HEK293 (cell line): ENCODE measurements around the gene ADM5.

Experiments used
- BCL11A ChIP-seq: fragments of 450-650 bp; formaldehyde crosslinking; IDR thresholded peaks from 2 replicates; pipeline ENCODE4 v1.5.1; 2016; ENCODE audit warnings: low read depth, missing biosample characterization, missing genetic modification characterization
- GLI2 ChIP-seq: fragments of 450-650 bp; formaldehyde crosslinking; IDR thresholded peaks from 2 replicates; pipeline ENCODE4; 2017; ENCODE audit warnings: missing biosample characterization, missing genetic modification characterization, low read depth, borderline replicate concordance
- GLIS1 ChIP-seq: fragments of 450-650 bp; formaldehyde crosslinking; IDR thresholded peaks from 2 replicates; pipeline ENCODE4 v1.5.1; 2016; ENCODE audit warnings: missing biosample characterization, missing genetic modification characterization
- HOXA7 ChIP-seq: sonication (generic); formaldehyde crosslinking; IDR thresholded peaks from 2 replicates; pipeline ENCODE4 v1.8.1; 2022; ENCODE audit warnings: missing genetic modification reagents, borderline replicate concordance
- HOXD13 ChIP-seq: sonication (generic); formaldehyde crosslinking; IDR thresholded peaks from 2 replicates; pipeline ENCODE4 v1.8.0; 2022; ENCODE audit warnings: missing genetic modification reagents, borderline replicate concordance
- IKZF3 ChIP-seq: fragments of 450-650 bp; IDR thresholded peaks from 2 replicates; pipeline ENCODE4 v1.5.0; 2018; ENCODE audit warnings: missing biosample characterization, mild to moderate bottlenecking, missing genetic modification characterization, moderate library complexity
- KLF8 ChIP-seq: fragments of 450-650 bp; formaldehyde crosslinking; IDR thresholded peaks from 2 replicates; pipeline ENCODE4 v1.5.1; 2016; ENCODE audit warnings: missing biosample characterization, missing genetic modification characterization
- MEIS1 ChIP-seq: sonication (generic); formaldehyde crosslinking; IDR thresholded peaks from 2 replicates; pipeline ENCODE4 v1.8.1; 2022; ENCODE audit warnings: missing genetic modification reagents, mild to moderate bottlenecking, borderline replicate concordance
- OVOL3 ChIP-seq: fragments of 450-650 bp; formaldehyde crosslinking; IDR thresholded peaks from 2 replicates; pipeline ENCODE4 v1.5.1; 2016; ENCODE audit warnings: missing biosample characterization, missing genetic modification characterization
- PRDM10 ChIP-seq: fragments of 450-650 bp; formaldehyde crosslinking; IDR thresholded peaks from 2 replicates; pipeline ENCODE4 v1.5.1; 2016; ENCODE audit warnings: missing biosample characterization, missing genetic modification characterization
- SCRT1 ChIP-seq: fragments of 450-650 bp; formaldehyde crosslinking; IDR thresholded peaks from 2 replicates; pipeline ENCODE4 v1.5.1; 2016; ENCODE audit warnings: missing biosample characterization, missing genetic modification characterization, borderline replicate concordance
- SP2 ChIP-seq: fragments of 450-650 bp; formaldehyde crosslinking; IDR thresholded peaks from 2 replicates; pipeline ENCODE4 v1.5.1; 2016; ENCODE audit warnings: missing biosample characterization, missing genetic modification characterization
- YY1 ChIP-seq: fragments of 450-650 bp; formaldehyde crosslinking; IDR thresholded peaks from 2 replicates; pipeline ENCODE4 v1.5.1; 2018; ENCODE audit warnings: missing biosample characterization, missing genetic modification characterization
- YY2 ChIP-seq: fragments of 450-650 bp; formaldehyde crosslinking; IDR thresholded peaks from 2 replicates; pipeline ENCODE4 v1.5.1; 2016; ENCODE audit warnings: missing biosample characterization, missing genetic modification characterization
- ZBTB6 ChIP-seq: fragments of 450-650 bp; formaldehyde crosslinking; IDR thresholded peaks from 2 replicates; pipeline ENCODE4 v1.5.1; 2017; ENCODE audit warnings: missing biosample characterization, missing genetic modification characterization
- ZNF140 ChIP-seq: fragments of 450-650 bp; formaldehyde crosslinking; IDR thresholded peaks from 2 replicates; pipeline ENCODE4 v1.5.1; 2016; ENCODE audit warnings: missing biosample characterization, missing genetic modification characterization
- ZNF175 ChIP-seq: fragments of 450-650 bp; formaldehyde crosslinking; IDR thresholded peaks from 2 replicates; pipeline ENCODE4 v1.5.1; 2016; ENCODE audit warnings: missing biosample characterization, missing genetic modification characterization
- ZNF2 ChIP-seq: fragments of 450-650 bp; formaldehyde crosslinking; IDR thresholded peaks from 2 replicates; pipeline ENCODE4 v1.5.1; 2016; ENCODE audit warnings: missing biosample characterization, missing genetic modification characterization
- ZNF202 ChIP-seq: fragments of 450-650 bp; formaldehyde crosslinking; IDR thresholded peaks from 2 replicates; pipeline ENCODE4 v1.5.1; 2016; ENCODE audit warnings: missing biosample characterization, missing genetic modification characterization, borderline replicate concordance
- ZNF211 ChIP-seq: fragments of 450-650 bp; formaldehyde crosslinking; IDR thresholded peaks from 2 replicates; pipeline ENCODE4 v1.5.1; 2016; ENCODE audit warnings: low read depth, missing biosample characterization, missing genetic modification characterization
- ZNF248 ChIP-seq: fragments of 450-650 bp; formaldehyde crosslinking; IDR thresholded peaks from 2 replicates; pipeline ENCODE4 v1.5.1; 2017; ENCODE audit warnings: missing biosample characterization, missing genetic modification characterization
- ZNF266 ChIP-seq: fragments of 450-650 bp; formaldehyde crosslinking; IDR thresholded peaks from 2 replicates; pipeline ENCODE4 v1.5.1; 2016; ENCODE audit warnings: missing biosample characterization, missing genetic modification characterization, low read depth
- ZNF311 ChIP-seq: fragments of 450-650 bp; formaldehyde crosslinking; IDR thresholded peaks from 2 replicates; pipeline ENCODE4 v1.5.1; 2017; ENCODE audit warnings: missing biosample characterization, missing genetic modification characterization, borderline replicate concordance
- ZNF366 ChIP-seq: fragments of 450-650 bp; formaldehyde crosslinking; conservative IDR thresholded peaks from 2 replicates; pipeline ENCODE4 v1.5.1; 2016; ENCODE audit warnings: missing biosample characterization, missing genetic modification characterization
- ZNF391 ChIP-seq: fragments of 450-650 bp; formaldehyde crosslinking; IDR thresholded peaks from 2 replicates; pipeline ENCODE4 v1.5.1; 2016; ENCODE audit warnings: low read depth, missing biosample characterization, missing genetic modification characterization, borderline replicate concordance
- ZNF513 ChIP-seq: fragments of 450-650 bp; IDR thresholded peaks from 2 replicates; pipeline ENCODE4 v1.5.1; 2018; ENCODE audit warnings: missing biosample characterization, missing genetic modification characterization
- ZNF600 ChIP-seq: fragments of 450-650 bp; formaldehyde crosslinking; IDR thresholded peaks from 2 replicates; pipeline ENCODE4 v1.5.1; 2016; ENCODE audit warnings: missing biosample characterization, missing genetic modification characterization
- ZNF626 ChIP-seq: fragments of 450-650 bp; sonication (Bioruptor Pico); formaldehyde crosslinking; IDR thresholded peaks from 2 replicates; pipeline ENCODE4 v1.5.1; 2018; ENCODE audit warnings: missing biosample characterization, missing genetic modification characterization, inconsistent platforms
- ZNF660 ChIP-seq: fragments of 450-650 bp; IDR thresholded peaks from 2 replicates; pipeline ENCODE4 v1.5.1; 2018; ENCODE audit warnings: missing biosample characterization, mild to moderate bottlenecking, missing genetic modification characterization
- ZNF670 ChIP-seq: fragments of 450-650 bp; formaldehyde crosslinking; IDR thresholded peaks from 2 replicates; pipeline ENCODE4 v1.5.1; 2016; ENCODE audit warnings: missing biosample characterization, missing genetic modification characterization, low read depth
- ZNF776 ChIP-seq: fragments of 450-650 bp; formaldehyde crosslinking; IDR thresholded peaks from 2 replicates; pipeline ENCODE4 v1.5.0; 2017; ENCODE audit warnings: missing biosample characterization, missing genetic modification characterization, borderline replicate concordance
- ZNF837 ChIP-seq: fragments of 450-650 bp; formaldehyde crosslinking; IDR thresholded peaks from 2 replicates; pipeline ENCODE4 v1.5.1; 2016; ENCODE audit warnings: missing biosample characterization, missing genetic modification characterization
- ZSCAN5A ChIP-seq: fragments of 450-650 bp; formaldehyde crosslinking; IDR thresholded peaks from 2 replicates; pipeline ENCODE4 v1.5.1; 2016; ENCODE audit warnings: missing biosample characterization, missing genetic modification characterization

ADM5 gene

GRCh38 chr19:49677901-49678674, 11.3 kb upstream of the ADM5 start (continued):
- TF ChIP-seq ZNF670 (no peak), SP2 (tag by site-specific recombination) (peak; percentile 19; the same call in 1 of the 2 replicates), ZSCAN5A (tag by site-specific recombination) (no peak), ZNF266 (tag by site-specific recombination) (no peak), KLF8 (tag by site-specific recombination) (no peak), ZNF513 (no peak), SCRT1 (tag by site-specific recombination) (no peak), GLIS1 (no peak; the same call in 1 of the 2 replicates), ZNF311 (tag by site-specific recombination) (no peak), ZNF776 (tag by site-specific recombination) (no peak), YY1 (no peak), ZNF600 (tag by site-specific recombination) (no peak), ZNF2 (tag by site-specific recombination) (no peak), MEIS1 (CRISPR knock-in tag) (no peak), ZNF175 (no peak), GLI2 (tag by site-specific recombination) (no peak), ZNF248 (tag by site-specific recombination) (no peak), ZBTB6 (no peak), ZNF140 (tag by site-specific recombination) (no peak), OVOL3 (tag by site-specific recombination) (no peak), ZNF211 (tag by site-specific recombination) (no peak), ZNF626 (tag by site-specific recombination) (no peak), HOXA7 (no peak), ZNF366 (tag by site-specific recombination) (no peak; the same call in 1 of the 2 replicates), BCL11A (tag by site-specific recombination) (0 out of 2 replicates have a peak, but pooled peaks have one; percentile 12), PRDM10 (tag by site-specific recombination) (peak; percentile 59), YY2 (tag by site-specific recombination) (no peak; the same call in 1 of the 2 replicates), IKZF3 (tag by site-specific recombination) (peak; percentile 40), ZNF837 (tag by site-specific recombination) (no peak), ZNF391 (tag by site-specific recombination) (no peak), ZNF202 (tag by site-specific recombination) (no peak), ZNF660 (no peak), HOXD13 (CRISPR knock-in tag) (no peak)
